Activated CD4-positive, alpha-beta T cell treated with anti-CD3 and anti-CD28 coated beads for 36 hours (primary cell): ENCODE results near the gene KLRG1. TPM values are rescaled to one million over a fixed set of nuclear protein-coding genes. Genes with fewer than 3 reads are reported as not detected.

Experiments
- total RNA-seq, 2 experiments: library from RNA; stranded (reverse); gene quantifications; one replicate each; pipeline ENCODE4 v1.2.3, GENCODE V29; 2021

The KLRG1 gene
- total RNA-seq, 2 experiments from 2014 or later, result 2.3 to 2.7 TPM

Other genes with a start within 250 kb of the KLRG1 start
- not detected for gene A2ML1, start 166.9 kb upstream of the KLRG1 start, total RNA-seq
- 10 to 100 TPM; 17.1 to 21.9 TPM for gene PHC1, start 75.0 kb upstream of the KLRG1 start, total RNA-seq
- gene M6PR, start 39.9 kb upstream of the KLRG1 start, total RNA-seq, result 100 to 1,000 TPM; 146 to 179 TPM
- under 1 TPM in 1 of 2 experiments, not detected in 1; 0.16 TPM for gene A2M, start 126.4 kb downstream of the KLRG1 start, total RNA-seq
- gene PZP, start 218.8 kb downstream of the KLRG1 start, total RNA-seq, result not detected